Measurements from ENCODE around the gene RPE.

GRCh38 chr2:210035679-210036078 lies 33.2 kb downstream of the RPE start:
- no peak for TF ChIP-seq POLR2A (IDR thresholded peaks at IDR 0.05)
- no peak for TF ChIP-seq CTCF (IDR thresholded peaks at IDR 0.05)

Measured in uterus (tissue), 2 donors.